Neuronal stem cell (in vitro differentiated cells): ENCODE data around the gene VIT.

Experiments used
- DNase-seq: peaks from one replicate; pipeline ENCODE4 v3.0.0-alpha.2; 2013; ENCODE audit warnings: low spot score
- H2AFZ ChIP-seq: one replicate; pipeline ENCODE4 v1.6.1; 2013; ENCODE audit warnings: mild to moderate bottlenecking, low read length, inconsistent platforms
- H2AK5ac ChIP-seq: 2 replicates; pipeline ENCODE4 v1.6.1; 2013; ENCODE audit warnings: low read depth, mild to moderate bottlenecking, inconsistent platforms, low read length, moderate library complexity, mixed read lengths
- H2BK120ac ChIP-seq: 2 replicates; pipeline ENCODE4 v1.6.1; 2013; ENCODE audit warnings: low read depth, mild to moderate bottlenecking, inconsistent platforms, low read length, moderate library complexity, mixed read lengths
- H2BK12ac ChIP-seq: one replicate; pipeline ENCODE4 v1.6.1; 2013; ENCODE audit warnings: low read length, inconsistent platforms
- H2BK15ac ChIP-seq: 2 replicates; pipeline ENCODE4 v1.6.1; 2013; ENCODE audit warnings: mild to moderate bottlenecking, low read length, inconsistent platforms, mixed read lengths
- H2BK5ac ChIP-seq: one replicate; pipeline ENCODE4 v1.6.1; 2013; ENCODE audit warnings: inconsistent platforms, mild to moderate bottlenecking, low read length, moderate library complexity
- H3K14ac ChIP-seq: one replicate; pipeline ENCODE4 v1.6.1; 2013; ENCODE audit warnings: low read length, inconsistent platforms
- H3K18ac ChIP-seq: 2 replicates; pipeline ENCODE4 v1.6.1; 2013; ENCODE audit warnings: low read length, inconsistent platforms
- H3K23ac ChIP-seq: 2 replicates; pipeline ENCODE4 v1.6.1; 2013; ENCODE audit warnings: low read depth, mild to moderate bottlenecking, mixed read lengths, low read length, inconsistent platforms; ENCODE audit not compliant: poor library complexity
- H3K27ac ChIP-seq: replicated peaks from 3 replicates; pipeline ENCODE4 v1.5.1; 2013; ENCODE audit warnings: low read length, inconsistent platforms
- H3K27me3 ChIP-seq, 3 experiments: 2 replicates each; pipeline ENCODE4 v1.6.1; 2013; ENCODE audit warnings: low read length in 3 of 3, mild to moderate bottlenecking in 2 of 3, inconsistent platforms in 1 of 3, low read depth in 1 of 3, mixed read lengths in 1 of 3, moderate library complexity in 1 of 3; ENCODE audit not compliant: control insufficient read depth in 3 of 3, insufficient read depth in 3 of 3
- H3K36me3 ChIP-seq, 2 donors: replicated peaks in 1 of 2; 2 replicates each; pipeline ENCODE4 v1.6.1; 2013; ENCODE audit warnings: low read length in 2 of 2; ENCODE audit not compliant: control insufficient read depth in 2 of 2, insufficient read depth in 2 of 2
- H3K4ac ChIP-seq: 2 replicates; pipeline ENCODE4 v1.6.1; 2013; ENCODE audit warnings: inconsistent platforms, mild to moderate bottlenecking, low read length, moderate library complexity
- H3K4me1 ChIP-seq, 2 donors: 1 replicate in 1 of 2; 2 replicates in 1 of 2; pipeline ENCODE4 v1.6.1; 2013; ENCODE audit warnings: low read length in 2 of 2, low read depth in 1 of 2; ENCODE audit not compliant: control insufficient read depth in 2 of 2, insufficient read depth in 1 of 2
- H3K4me2 ChIP-seq: one replicate; pipeline ENCODE4 v1.6.1; 2013; ENCODE audit warnings: mild to moderate bottlenecking, low read length, inconsistent platforms; ENCODE audit not compliant: insufficient read depth, poor library complexity, severe bottlenecking
- H3K4me3 ChIP-seq, 2 donors: 2 replicates each; pipeline ENCODE4 v1.5.1; 2013; ENCODE audit warnings: low read length in 2 of 2, mild to moderate bottlenecking in 2 of 2, inconsistent platforms in 1 of 2, moderate library complexity in 1 of 2
- H3K79me1 ChIP-seq: one replicate; pipeline ENCODE4 v1.6.1; 2013; ENCODE audit warnings: low read depth, mild to moderate bottlenecking, inconsistent platforms, low read length, moderate library complexity
- H3K9ac ChIP-seq: one replicate; pipeline ENCODE4 v1.6.1; 2013; ENCODE audit warnings: mild to moderate bottlenecking, low read depth, low read length, inconsistent platforms; ENCODE audit not compliant: poor library complexity
- H3K9me3 ChIP-seq, 2 donors: replicated peaks in 1 of 2; 2 replicates each; pipeline versions ENCODE3 to v1.6.1; 2013; ENCODE audit warnings: low read length in 2 of 2, mild to moderate bottlenecking in 2 of 2, inconsistent platforms in 1 of 2, low read depth in 1 of 2, mixed read lengths in 1 of 2, moderate library complexity in 1 of 2; ENCODE audit not compliant: control insufficient read depth in 2 of 2, insufficient read depth in 1 of 2
- H4K8ac ChIP-seq: one replicate; pipeline ENCODE4 v1.6.1; 2013; ENCODE audit warnings: low read depth, mild to moderate bottlenecking, inconsistent platforms, low read length, moderate library complexity
- H4K91ac ChIP-seq: one replicate; pipeline ENCODE4 v1.6.1; 2013; ENCODE audit warnings: low read length, low read depth, mild to moderate bottlenecking, inconsistent platforms; ENCODE audit not compliant: poor library complexity
- WGBS, 2 donors: extraction: QIAGEN DNeasy Blood & Tissue Kit; methylation state at CpG; one replicate each; pipeline ENCODE4 v1.1.7; 2013; ENCODE audit warnings: missing lambda C conversion rate in 2 of 2, mixed read lengths in 1 of 2; ENCODE audit not compliant: insufficient read length in 2 of 2, insufficient replicate concordance in 1 of 2; ENCODE audit errors: extremely low coverage in 2 of 2; 5-methylcytosine and 5-hydroxymethylcytosine counted together

VIT gene

DNA sequence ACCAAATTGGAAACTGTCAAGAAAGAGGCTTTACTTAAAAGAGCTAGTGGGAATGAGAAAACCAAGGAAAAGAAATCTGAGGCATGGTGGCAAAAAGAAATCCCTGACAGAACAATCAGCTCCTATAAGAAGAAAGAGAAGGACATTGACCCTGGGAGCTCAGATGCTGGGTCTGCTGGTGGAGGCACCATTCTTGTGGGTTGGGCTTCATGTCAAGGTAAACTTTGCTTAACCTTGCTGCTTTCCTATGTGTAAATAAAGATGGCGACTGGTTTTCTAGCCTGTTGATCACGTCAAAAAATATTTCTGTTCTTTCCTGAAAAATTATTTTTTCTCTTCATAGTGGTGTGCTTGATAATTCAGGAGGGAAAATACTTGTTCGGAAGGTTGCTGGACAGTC lies 58.1 kb downstream of the VIT start:
- peaks cover 0 to 8% (median 0%) of the 10 kb centered on the region in 3 experiments for H3K27me3 ChIP-seq
- H3K9me3 ChIP-seq, result no peaks in the 10 kb centered on the region
- no peak overlapping the region for H3K4me3 ChIP-seq
- no peaks in the 10 kb centered on the region for H3K79me1 ChIP-seq
- no peaks in the 10 kb centered on the region for H3K36me3 ChIP-seq
- no peak overlapping the region for H2BK5ac ChIP-seq
- no peaks in the 10 kb centered on the region for H3K4me1 ChIP-seq
- no CpG with 5 or more reads among the region's 3 CpGs for WGBS, 2 donors
- no peak overlapping the region for H3K4ac ChIP-seq
- H3K18ac ChIP-seq, result no peak overlapping the region
- H2BK15ac ChIP-seq, result no peak overlapping the region
- no peak overlapping the region for H4K91ac ChIP-seq
- H3K14ac ChIP-seq, result no peak overlapping the region
- no peak for DNase-seq
- H3K23ac ChIP-seq, result no peak overlapping the region
- H2BK12ac ChIP-seq, result no peak overlapping the region
- no peak overlapping the region for H3K27ac ChIP-seq
- no peak overlapping the region for H2AK5ac ChIP-seq
- H2AFZ ChIP-seq, result no peak overlapping the region
- H3K4me2 ChIP-seq, result no peak overlapping the region
- H3K9ac ChIP-seq, result no peak overlapping the region
- no peak overlapping the region for H2BK120ac ChIP-seq
- no peak overlapping the region for H4K8ac ChIP-seq

- Histone ChIP-seq H2BK15ac (no peak overlapping the region), H3K4me3 (no peak overlapping the region), H4K8ac (no peak overlapping the region), H4K91ac (no peak overlapping the region), H3K4ac (no peak overlapping the region), H3K18ac (no peak overlapping the region), H3K79me1 (no peaks in the 10 kb centered on the region), H3K4me1 (no peaks in the 10 kb centered on the region), H3K9me3 (no peaks in the 10 kb centered on the region), H3K36me3 (no peaks in the 10 kb centered on the region), H2BK12ac (no peak overlapping the region), H2BK120ac (no peak overlapping the region), H3K14ac (no peak overlapping the region), H3K9ac (no peak overlapping the region), H2AFZ (no peak overlapping the region), H3K27me3 (peaks cover 0 to 9% (median 0%) of the 10 kb centered on the region in 3 experiments), H3K23ac (no peak overlapping the region), H3K27ac (no peak overlapping the region), H2AK5ac (no peak overlapping the region), H3K4me2 (no peak overlapping the region), H2BK5ac (no peak overlapping the region)
- no peak for DNase-seq
- no CpG with 5 or more reads among the region's 8 CpGs for whole genome bisulfite sequencing, 2 donors
Observed at GRCh38 chr2:36756438-36756837, 59.9 kb downstream of the VIT start.

GRCh38 chr2:36762764-36763490 lies 66.4 kb downstream of the VIT start:
- Histone ChIP-seq H3K27me3 (peaks cover 0 to 7% (median 0%) of the 10 kb centered on the region in 3 experiments), H3K79me1 (no peaks in the 10 kb centered on the region), H4K91ac (no peak overlapping the region), H3K4me3 (no peak overlapping the region), H3K27ac (no peak overlapping the region), H4K8ac (no peak overlapping the region), H2BK120ac (no peak overlapping the region), H2BK5ac (no peak overlapping the region), H3K4me1 (no peaks in the 10 kb centered on the region), H3K9me3 (no peaks in the 10 kb centered on the region), H2AFZ (no peak overlapping the region), H3K36me3 (no peaks in the 10 kb centered on the region), H3K23ac (no peak overlapping the region), H3K4ac (no peak overlapping the region), H3K4me2 (no peak overlapping the region), H3K18ac (no peak overlapping the region), H3K9ac (no peak overlapping the region), H2AK5ac (no peak overlapping the region), H3K14ac (no peak overlapping the region), H2BK12ac (no peak overlapping the region), H2BK15ac (no peak overlapping the region)
- DNase-seq, result no peak
- no CpG with 5 or more reads among the region's 9 CpGs for WGBS, 2 donors

GRCh38 chr2:36769106-36769505 lies 72.6 kb downstream of the VIT start:
- Histone ChIP-seq H2BK15ac (no peak overlapping the region), H2BK12ac (no peak overlapping the region), H3K27me3 (no peaks in the 10 kb centered on the region), H4K91ac (no peak overlapping the region), H3K27ac (no peak overlapping the region), H3K4ac (no peak overlapping the region), H3K9me3 (no peaks in the 10 kb centered on the region), H4K8ac (no peak overlapping the region), H3K4me2 (no peak overlapping the region), H2BK120ac (no peak overlapping the region), H3K36me3 (no peaks in the 10 kb centered on the region), H3K23ac (no peak overlapping the region), H3K4me1 (no peaks in the 10 kb centered on the region), H2AFZ (no peak overlapping the region), H2AK5ac (no peak overlapping the region), H3K79me1 (no peaks in the 10 kb centered on the region), H3K14ac (no peak overlapping the region), H2BK5ac (no peak overlapping the region), H3K18ac (no peak overlapping the region), H3K9ac (no peak overlapping the region), H3K4me3 (no peak overlapping the region)
- DNase-seq, result no peak
- no CpG with 5 or more reads among the region's 2 CpGs for WGBS, 2 donors
